Amniotic epithelial cell (primary cell): Measurements from ENCODE around the gene BEND6.
"Not testable (repeated sequence)": the region's sequence is repeated elsewhere in the genome, so short reads cannot be mapped to it uniquely, and the experiment has no call there.

Experiments
- DNase-seq: peaks from one replicate; pipeline ENCODE4 v3.0.0-alpha.2; 2010; ENCODE audit warnings: low read depth

BEND6 gene

GRCh38 chr6:57033228-57033627 lies 78.3 kb downstream of the BEND6 start:
- no peak for DNase-seq

- no peak for DNase-seq
These were observed 80.6 kb downstream of the BEND6 start for GRCh38 chr6:57035549-57035948.

GRCh38 chr6:57038906-57039305 lies 84.0 kb downstream of the BEND6 start:
- DNase-seq, result no peak

GRCh38 chr6:57040011-57040410 lies 85.1 kb downstream of the BEND6 start:
- peak; percentile 4 for DNase-seq

GRCh38 chr6:57044061-57044460 lies 89.2 kb downstream of the BEND6 start:
- not testable (repeated sequence) for DNase-seq

- no peak for DNase-seq
These were observed 89.7 kb downstream of the BEND6 start for GRCh38 chr6:57044568-57044967.

GRCh38 chr6:57046332-57047256 lies 91.7 kb downstream of the BEND6 start, which contains the start of gene KIAA1586:
Gene KIAA1586 (plus strand): TSS chr6:57046693. CDS start chr6:57046756, 63 bp downstream.
- peak; percentile 86 for DNase-seq

GRCh38 chr6:57047257-57047585 lies 92.3 kb downstream of the BEND6 start:
- not testable (repeated sequence) for DNase-seq

GRCh38 chr6:57047859-57048258 lies 93.0 kb downstream of the BEND6 start:
- DNase-seq, result not testable (repeated sequence)

GRCh38 chr6:57048577-57048976 lies 93.7 kb downstream of the BEND6 start:
- DNase-seq, result peak; percentile 8

- DNase-seq, result no peak
These were observed 108.9 kb downstream of the BEND6 start for GRCh38 chr6:57063847-57064246.

- DNase-seq, result peak; percentile 5
These were observed 109.9 kb downstream of the BEND6 start for GRCh38 chr6:57064809-57065208.

GRCh38 chr6:57068061-57068460 lies 113.2 kb downstream of the BEND6 start:
- DNase-seq, result peak; percentile 60

- DNase-seq, result no peak
These were observed 114.3 kb downstream of the BEND6 start for GRCh38 chr6:57069228-57069627.

GRCh38 chr6:57069920-57070331 lies 115.0 kb downstream of the BEND6 start:
- no peak for DNase-seq

- peak; percentile 6 for DNase-seq
These were observed 117.2 kb downstream of the BEND6 start for GRCh38 chr6:57072108-57072507.

GRCh38 chr6:57074383-57074782 lies 119.5 kb downstream of the BEND6 start:
- no peak for DNase-seq

- DNase-seq, result no peak
These were observed 120.2 kb downstream of the BEND6 start for GRCh38 chr6:57075092-57075491.
